Right ventricle myocardium inferior (tissue), 1 donor: ENCODE measurements around the gene TMIE. TPM values are rescaled to one million over a fixed set of nuclear protein-coding genes. Genes with fewer than 3 reads are reported as not detected.
"Not testable (repeated sequence)": the region's sequence is repeated elsewhere in the genome, so short reads cannot be mapped to it uniquely, and the experiment has no call there.

ENCODE experiments used
- ATAC-seq: fragments of 200-7000 bp; cut with Tn5 transposase; one replicate; pipeline ENCODE4 v1.9.1; 2020; ENCODE audit warnings: mild to moderate bottlenecking, moderate library complexity
- DNase-seq: peaks from one replicate; pipeline ENCODE4 v3.0.0; 2021; ENCODE audit errors: missing footprints
- intact Hi-C: fragments of 100-400 bp; cut with DNase I; formaldehyde crosslinking; loops from one replicate; pipeline ENCODE4 v1.11.0; 2022
- total RNA-seq: library from RNA; stranded (reverse); fragmentation: NEBNext Ultra II Directional; extraction: Animal tissue kit (Norgen Biotek cat#: 25700); gene quantifications from one replicate; pipeline ENCODE4 v1.2.1, GENCODE V29; 2021
- donor health status: DM: no; HTN: yes; CAD: no; lungs with severe emphysema.

Gene TMIE
- total RNA-seq, 1 donor from 2014 or later, result 0.89 TPM

GRCh38 chr3:46733026-46733800 lies 32.0 kb downstream of the TMIE start:
- no peak for ATAC-seq
- intact Hi-C loops, result no loop called here
- no peak for DNase-seq

DNA sequence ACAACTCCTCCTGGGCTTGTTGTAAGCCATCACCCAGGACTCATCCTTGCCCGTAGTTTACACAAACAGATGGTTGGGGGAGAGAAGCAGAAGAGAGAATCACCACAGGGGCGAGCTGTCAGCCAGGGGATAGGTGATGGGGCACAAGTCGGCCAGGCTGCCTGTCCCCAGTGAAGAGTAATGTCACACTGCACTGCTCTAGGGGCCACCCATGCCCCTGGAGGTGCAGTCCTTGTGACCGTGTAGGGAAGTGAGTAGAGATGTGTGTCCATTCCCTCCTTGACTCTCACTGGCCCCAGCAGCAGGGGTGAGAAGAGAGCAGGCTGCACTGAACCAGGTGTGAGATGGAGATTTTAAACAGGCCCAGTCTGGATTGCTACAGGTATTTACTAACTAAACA lies 33.6 kb downstream of the TMIE start:
- no peak for ATAC-seq
- DNase-seq, result no peak
- intact Hi-C loops, result no loop called here

- ATAC-seq, result no peak
- no peak for DNase-seq
- intact Hi-C loops, result no loop called here
These were observed 35.0 kb downstream of the TMIE start for GRCh38 chr3:46736006-46736872.

DNA sequence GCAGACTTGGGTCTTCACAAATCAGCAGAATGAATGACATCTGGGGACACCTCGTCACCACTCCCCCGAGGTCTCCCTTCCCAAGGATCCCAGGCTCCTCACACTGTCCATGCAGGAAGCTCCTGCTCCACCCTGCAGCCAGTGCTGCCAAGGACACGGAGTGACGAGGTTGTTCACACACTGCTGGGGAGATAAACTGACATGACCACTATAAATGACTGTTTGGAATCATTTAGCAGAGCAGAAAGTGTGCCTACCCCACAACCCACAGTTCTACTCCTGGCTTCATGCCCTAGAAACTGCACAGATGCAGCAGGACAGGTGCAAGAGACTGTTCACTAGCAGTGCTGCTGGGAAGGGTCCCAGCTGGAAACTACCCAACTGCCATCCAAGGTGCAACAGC lies 36.1 kb downstream of the TMIE start:
- DNase-seq, result no peak
- ATAC-seq, result peak; percentile 54
- intact Hi-C loops, result no loop called here

- intact Hi-C loops, DNase-seq, ATAC-seq: not testable (repeated sequence)
These were observed 38.4 kb downstream of the TMIE start for GRCh38 chr3:46739565-46739964.

GRCh38 chr3:46742992-46743585 lies 41.9 kb downstream of the TMIE start:
- DNase-seq (no peak), ATAC-seq (no peak)
- intact Hi-C loops, result no loop called here

GRCh38 chr3:46746711-46747110 lies 45.5 kb downstream of the TMIE start:
- intact Hi-C loops, result no loop called here
- DNase-seq (no peak), ATAC-seq (no peak)

GRCh38 chr3:46748170-46748569 lies 47.0 kb downstream of the TMIE start:
- DNase-seq (no peak), ATAC-seq (no peak)
- intact Hi-C loops, result no loop called here

- ATAC-seq, result no peak
- no peak for DNase-seq
- intact Hi-C loops, result no loop called here
These were observed 47.9 kb downstream of the TMIE start for GRCh38 chr3:46749129-46749528.

DNA sequence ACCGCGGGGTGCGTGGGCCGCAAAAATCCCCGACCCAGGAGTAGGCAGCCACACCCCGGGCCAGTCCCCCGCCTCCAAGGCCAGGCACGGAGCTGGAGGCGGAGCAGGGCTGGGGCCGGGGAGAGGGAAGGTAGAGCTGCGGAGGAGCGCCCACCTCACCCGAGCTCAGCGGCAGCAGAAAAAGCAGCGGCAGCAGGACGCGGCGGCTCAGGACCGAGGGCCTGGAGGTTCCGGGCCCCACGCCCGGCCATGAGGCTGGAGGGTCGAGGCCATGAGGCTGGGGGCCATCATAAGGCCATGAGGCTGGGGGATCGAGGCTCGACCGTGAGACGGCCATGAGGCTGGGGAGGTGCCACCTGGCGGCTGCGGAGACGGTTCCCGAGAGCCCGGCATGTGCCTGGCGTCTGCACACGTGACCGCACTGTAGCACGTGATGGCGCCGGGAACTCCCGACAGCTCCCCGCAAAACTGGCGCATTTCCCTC lies 49.4 kb downstream of the TMIE start:
- no peak for DNase-seq
- no peak for ATAC-seq
- intact Hi-C loops, result no loop called here

GRCh38 chr3:46753127-46753526 lies 51.9 kb downstream of the TMIE start:
- intact Hi-C loops, DNase-seq, ATAC-seq: not testable (repeated sequence)

GRCh38 chr3:46755646-46756045 lies 54.5 kb downstream of the TMIE start:
- ATAC-seq (no peak), DNase-seq (no peak)
- intact Hi-C loops, result no loop called here

- DNase-seq (no peak), ATAC-seq (no peak)
- intact Hi-C loops, result no loop called here
These were observed 55.5 kb downstream of the TMIE start for GRCh38 chr3:46756642-46757041.

- intact Hi-C loops, result no loop called here
- DNase-seq (no peak), ATAC-seq (no peak)
These were observed 58.3 kb downstream of the TMIE start for GRCh38 chr3:46759239-46760167.

Other genes with a start within 250 kb of the TMIE start
- gene LTF, start 236.5 kb upstream of the TMIE start, total RNA-seq, result 4.8 TPM
- not detected for gene RTP3, start 203.4 kb upstream of the TMIE start, total RNA-seq
- 110 TPM for gene LRRC2, start 135.1 kb upstream of the TMIE start, total RNA-seq
- gene FAM240A, start 88.9 kb upstream of the TMIE start, total RNA-seq, result not detected
- 36.9 TPM for gene ALS2CL, start 7.7 kb upstream of the TMIE start, total RNA-seq
- gene PRSS50, start 16.5 kb downstream of the TMIE start, total RNA-seq, result 0.11 TPM
- gene MYL3, start 162.1 kb downstream of the TMIE start, total RNA-seq, result 11,437 TPM
- gene PTH1R, start 176.3 kb downstream of the TMIE start, total RNA-seq, result 12.7 TPM